Heart right ventricle (tissue), 16 donors: ENCODE results near the gene MACROD2. TPM values are rescaled to one million over a fixed set of nuclear protein-coding genes. Genes with fewer than 3 reads are reported as not detected.

Experiments
- ATAC-seq, 8 donors: fragments of 200-7000 bp; cut with Tn5 transposase; one replicate each; pipeline ENCODE4 v1.9.1; 2020; ENCODE audit warnings: mild to moderate bottlenecking in 8 of 8, moderate library complexity in 8 of 8, moderate number of reproducible peaks in 1 of 8
- DNase-seq, 2 donors: peaks; one replicate each; pipeline ENCODE4 v3.0.0-alpha.2; 2020
- H3K27ac ChIP-seq, 10 donors: fragments of 200-600 bp; sonication (generic) in 2 of 10; one replicate each; pipeline versions ENCODE4 v1.5.0 to v1.8.0; 2020 to 2022; ENCODE audit warnings: mild to moderate bottlenecking in 3 of 10
- H3K27me3 ChIP-seq, 7 donors: fragments of 200-600 bp; one replicate each; pipeline ENCODE4 v1.8.0; 2021 to 2022; ENCODE audit warnings: mild to moderate bottlenecking in 2 of 7
- H3K36me3 ChIP-seq, 9 donors: fragments of 200-600 bp; sonication (generic) in 1 of 9; one replicate each; pipeline versions ENCODE4 v1.5.0 to v1.8.0; 2020 to 2022; ENCODE audit warnings: mild to moderate bottlenecking in 2 of 9
- H3K4me1 ChIP-seq, 9 donors: fragments of 200-600 bp; sonication (generic) in 1 of 9; one replicate each; pipeline versions ENCODE4 v1.5.0 to v1.8.0; 2020 to 2022; ENCODE audit warnings: mild to moderate bottlenecking in 4 of 9
- H3K4me3 ChIP-seq, 10 donors: fragments of 200-600 bp; sonication (generic) in 2 of 10; one replicate each; pipeline versions ENCODE4 v1.5.0 to v1.8.0; 2020 to 2022; ENCODE audit warnings: mild to moderate bottlenecking in 7 of 10, moderate library complexity in 2 of 10
- H3K9me3 ChIP-seq, 11 donors: fragments of 200-600 bp in 10 of 11; sonication (generic) in 2 of 11; one replicate each; pipeline versions ENCODE4 v1.5.0 to v1.8.0; 2013 to 2022; ENCODE audit warnings: mild to moderate bottlenecking in 2 of 11, control low read depth in 1 of 11, moderate library complexity in 1 of 11
- CTCF ChIP-seq, 9 donors: fragments of 200-600 bp; sonication (generic) in 2 of 9; IDR thresholded peaks; one replicate each; pipeline versions ENCODE4 v1.5.0 to v1.8.0; 2021 to 2022; ENCODE audit warnings: antibody characterized with exemption in 9 of 9, mild to moderate bottlenecking in 5 of 9, moderate library complexity in 1 of 9
- WGBS, 2 donors: extraction: QIAGEN DNeasy Blood & Tissue Kit; methylation state at CpG; one replicate each; pipeline ENCODE4 v1.1.7; 2013; ENCODE audit warnings: inconsistent platforms in 1 of 2; 5-methylcytosine and 5-hydroxymethylcytosine counted together
- intact Hi-C, 10 donors: fragments of 100-400 bp; cut with DNase I; formaldehyde crosslinking; loops; one replicate each; pipeline versions ENCODE4 v1.11.1 to v1.14.2; 2022
- polyA plus RNA-seq, 2 donors: library from polyadenylated mRNA; stranded (reverse); fragments of 200-250 nt; gene quantifications; one replicate each; pipeline ENCODE4 v1.2.3, GENCODE V29; 2013
- total RNA-seq, 10 donors: library from RNA; stranded (reverse); fragmentation: NEBNext Ultra II Directional in 3 of 10; extraction: Animal tissue kit (Norgen Biotek cat#: 25700) in 3 of 10; gene quantifications; one replicate each; pipeline versions ENCODE4 v1.2.1 to v1.2.4, GENCODE V29; 2021 to 2023
- donor health status: Arrhythmogenic right ventricular cardiomyopathy.
- donor health status: ischemic (EF 13 %, LVEDD 7.1; RV severe dilation, severe dysfunction).
- donor health status: healthy with polysubstance abuse.
- donor health status: DM: no; HTN: yes; CAD: no.
- donor health status: DM: no; HTN: no; CAD: no.
- donor health status: ischemic (EF 25% LVEDD 6.9; RV normal size, moderate dysfunction).
- donor health status: ischemic (EF 25% LVEDD 5.7; RV mildly dilated, moderate dysfunction).
- donor health status: healthy.
- donor health status: DM: yes; HTN: yes; CAD: no.
- donor health status: Ischemic cardiomyopathy.
- donor health status: ischemic (EF 35%, LVEDD 5.7; RV mildly dilated, moderate dysfunction).
- donor health status: nonischemic (EF 11% LVEDD 7.7; RV severe dilation, severe dysfunction).
- donor health status: DM: yes; HTN: yes; CAD: no.
- donor health status: PGD.
- donor health status: ischemic (EF 29% LVEDD 5.4; RV normal size, mild dysfunction).
- donor health status: nonischemic (EF 23%, LVEDD 6.1; RV moderate dilation, normal function).

MACROD2 gene
- total and polyA plus RNA-seq, 12 donors, result 0.28 to 6.4 (median 4.1) TPM

GRCh38 chr20:14879020-14879697 lies 883.8 kb downstream of the MACROD2 start:
- H3K4me1 ChIP-seq, result no peaks in the 10 kb centered on the region
- no peak for ATAC-seq
- H3K27me3 ChIP-seq, result no peaks in the 10 kb centered on the region
- no peaks in the 10 kb centered on the region for H3K36me3 ChIP-seq
- H3K4me3 ChIP-seq, result no peak overlapping the region
- intact Hi-C loops, result no loop called here
- WGBS, 2 donors, result 82 to 86% methylated on average over 2 of the region's 2 CpGs
- DNase-seq, result no peak
- TF ChIP-seq CTCF (IDR thresholded peaks at IDR 0.05), result no peak
- H3K9me3 ChIP-seq, result peaks cover 0 to 6% (median 0%) of the 10 kb centered on the region in 11 donors
- no peak overlapping the region for H3K27ac ChIP-seq

GRCh38 chr20:14879839-14880238 lies 884.5 kb downstream of the MACROD2 start:
- no peak overlapping the region for H3K27ac ChIP-seq
- no peaks in the 10 kb centered on the region for H3K4me1 ChIP-seq
- H3K4me3 ChIP-seq, result no peak overlapping the region
- no peak for DNase-seq
- intact Hi-C loops, result no loop called here
- no peak for TF ChIP-seq CTCF (IDR thresholded peaks at IDR 0.05)
- peaks cover 0 to 6% (median 0%) of the 10 kb centered on the region in 11 donors for H3K9me3 ChIP-seq
- 77 to 80% methylated on average over 5 of the region's 5 CpGs for WGBS, 2 donors
- no peak for ATAC-seq
- no peaks in the 10 kb centered on the region for H3K36me3 ChIP-seq
- no peaks in the 10 kb centered on the region for H3K27me3 ChIP-seq

- no peak overlapping the region for H3K27ac ChIP-seq
- peaks cover 0 to 3% (median 0%) of the 10 kb centered on the region in 11 donors for H3K9me3 ChIP-seq
- H3K27me3 ChIP-seq, result no peaks in the 10 kb centered on the region
- TF ChIP-seq CTCF (IDR thresholded peaks at IDR 0.05), result no peak
- no peaks in the 10 kb centered on the region for H3K36me3 ChIP-seq
- no peaks in the 10 kb centered on the region for H3K4me1 ChIP-seq
- DNase-seq (no peak), ATAC-seq (no peak)
- intact Hi-C loops, result no loop called here
- 85 to 98% methylated on average over 2 of the region's 2 CpGs for WGBS, 2 donors
- H3K4me3 ChIP-seq, result no peak overlapping the region
Observed at GRCh38 chr20:14881518-14881917, 886.2 kb downstream of the MACROD2 start.

GRCh38 chr20:14882157-14882556 lies 886.8 kb downstream of the MACROD2 start:
- Histone ChIP-seq H3K27ac (no peak overlapping the region), H3K4me3 (no peak overlapping the region), H3K4me1 (no peaks in the 10 kb centered on the region), H3K36me3 (no peaks in the 10 kb centered on the region), H3K27me3 (no peaks in the 10 kb centered on the region), H3K9me3 (no peaks in the 10 kb centered on the region)
- ATAC-seq (no peak), DNase-seq (no peak)
- 67 to 87% methylated on average over 2 of the region's 2 CpGs for WGBS, 2 donors
- no peak for TF ChIP-seq CTCF (IDR thresholded peaks at IDR 0.05)
- intact Hi-C loops, result no loop called here
